ENCODE data around the gene NTRK3. TPM values are rescaled to one million over a fixed set of nuclear protein-coding genes. Genes with fewer than 3 reads are reported as not detected.

Gene NTRK3
- total and polyA plus RNA-seq, 2 of the 8 experiments (the other 6 are each of a cell fraction or from before 2014, with no cell fraction given): 4.5 to 6.8 TPM

DNA sequence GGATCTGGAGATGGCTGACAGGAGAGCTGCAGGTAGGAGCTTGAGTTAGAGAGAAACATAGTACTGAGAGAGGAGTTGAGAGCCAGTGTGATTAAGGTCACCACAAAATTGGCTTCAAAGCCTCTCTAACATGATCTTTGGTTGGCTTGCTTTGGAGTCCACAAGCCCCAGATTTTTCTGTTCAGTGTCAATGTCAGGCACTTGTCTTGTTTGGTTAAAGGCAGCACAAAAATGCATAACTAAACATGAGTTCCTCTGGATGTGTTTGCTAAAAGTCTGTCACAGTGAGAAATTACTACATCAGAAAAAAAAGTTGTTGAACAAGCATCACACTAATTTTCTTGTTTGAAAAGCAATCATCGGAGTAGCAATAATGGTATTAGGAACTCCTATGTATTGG is 440.5 kb downstream of the NTRK3 start (continued):
- no peak for TF ChIP-seq USF2 (IDR thresholded peaks at IDR 0.05; ENCODE audit: low read length)
- TF ChIP-seq RAD21 (IDR thresholded peaks at IDR 0.05 in 1 of 2, conservative IDR thresholded peaks at IDR 0.05 in 1 of 2; ENCODE audit: low read depth in 2 of 2, low read length in 2 of 2): no peak

Small RNA genes within 50 kb of the gene (small RNA-seq; reads per million reads assigned to genes)
- not detected for gene MED28P6 (ENCODE audit: insufficient read depth)

Other genes starting within 250 kb of the NTRK3 start
- 24.4 and 24.5 TPM in 2 replicates for gene MRPL46, start 210.6 kb upstream of the NTRK3 start, total RNA-seq (2021; fragmentation: NEBNext Ultra II Directional; extraction: Animal tissue kit (Norgen Biotek cat#: 25700))
- gene MRPL46, start 210.6 kb upstream of the NTRK3 start, polyA plus RNA-seq (2011; rRNA removed): 17.2 and 18.3 TPM in 2 replicates
- gene MRPS11, start 211.0 kb upstream of the NTRK3 start, total RNA-seq (2021; fragmentation: NEBNext Ultra II Directional; extraction: Animal tissue kit (Norgen Biotek cat#: 25700)): 41.4 and 50.4 TPM in 2 replicates
- 57.6 and 59.2 TPM in 2 replicates for gene MRPS11, start 211.0 kb upstream of the NTRK3 start, polyA plus RNA-seq (2011; rRNA removed)